ENCODE data around the gene JCHAIN.

The JCHAIN gene

DNA sequence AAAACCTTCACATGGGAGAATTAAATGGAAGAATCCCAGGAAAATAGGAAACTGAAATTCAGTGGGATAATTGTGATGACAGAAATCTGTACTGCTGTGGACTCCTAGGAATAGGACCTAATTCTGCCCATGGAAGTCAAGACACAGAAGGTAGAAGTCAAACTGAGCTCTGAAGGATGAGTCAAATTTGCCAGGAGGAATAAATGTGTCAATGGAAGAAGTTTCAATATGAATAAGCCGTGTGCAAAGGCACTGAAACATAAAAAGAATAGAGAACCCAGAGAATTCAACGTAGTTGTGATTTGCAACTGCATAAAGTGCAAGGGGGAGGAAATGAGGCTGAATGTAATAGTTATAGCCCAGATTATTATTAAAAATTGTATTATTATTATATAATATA, 26.1 kb downstream of the JCHAIN start:
- no peak for DNase-seq (ENCODE audit: low read depth in 2 of 3, low spot score in 1 of 3)

DNA sequence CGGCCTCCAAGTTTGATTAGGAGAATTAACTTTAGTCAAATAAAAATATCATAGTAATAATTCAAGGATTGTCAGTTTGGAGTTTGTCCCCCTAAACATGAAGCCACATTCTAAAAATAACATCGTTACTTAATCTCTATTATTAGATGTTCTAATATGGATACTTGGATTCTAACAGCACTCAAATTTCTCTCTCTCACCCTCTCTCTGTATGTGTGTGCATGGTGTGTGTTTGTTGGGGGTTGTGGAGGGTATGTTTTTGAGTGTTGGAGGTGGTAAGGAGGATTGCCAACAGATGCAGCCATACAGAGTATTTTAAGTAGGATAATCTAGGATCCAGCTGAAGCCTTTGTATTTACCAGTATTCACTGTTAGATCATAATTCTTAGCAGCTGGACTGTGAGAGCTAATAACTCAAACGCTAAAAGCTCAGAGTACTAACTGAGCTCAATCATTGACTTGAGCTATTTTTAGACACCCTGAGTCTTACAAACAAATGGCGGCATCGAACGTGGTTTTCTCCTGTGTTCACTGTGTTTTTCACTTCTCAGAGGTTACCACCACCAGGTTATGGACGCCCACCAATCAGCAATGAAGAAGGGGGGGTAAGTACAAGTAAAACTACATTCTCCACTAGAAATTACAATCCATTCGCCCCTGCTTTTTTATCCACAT, 28.9 kb downstream of the JCHAIN start:
- no peak for DNase-seq (ENCODE audit: low read depth in 2 of 3, low spot score in 1 of 3)

DNA sequence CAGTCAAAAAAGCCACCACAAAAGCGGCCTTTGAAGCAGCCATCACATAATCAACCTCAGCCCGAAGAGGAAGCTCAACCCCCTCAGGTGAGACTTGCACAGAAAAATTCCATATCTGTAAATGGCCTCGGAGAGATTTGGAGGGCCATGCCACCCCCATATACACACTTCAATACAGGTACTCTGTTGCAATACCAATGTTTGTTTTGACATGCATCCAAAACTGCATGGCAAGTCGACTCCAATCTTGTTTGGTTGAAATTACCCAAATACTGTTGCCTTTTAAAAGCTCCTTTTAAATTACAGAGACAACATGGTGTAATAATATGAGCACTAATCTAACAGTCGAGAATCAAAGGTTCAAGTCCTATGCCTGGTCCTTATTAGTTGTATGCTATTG, 31.8 kb downstream of the JCHAIN start:
- no peak for DNase-seq (ENCODE audit: low read depth in 2 of 3, low spot score in 1 of 3)

DNA sequence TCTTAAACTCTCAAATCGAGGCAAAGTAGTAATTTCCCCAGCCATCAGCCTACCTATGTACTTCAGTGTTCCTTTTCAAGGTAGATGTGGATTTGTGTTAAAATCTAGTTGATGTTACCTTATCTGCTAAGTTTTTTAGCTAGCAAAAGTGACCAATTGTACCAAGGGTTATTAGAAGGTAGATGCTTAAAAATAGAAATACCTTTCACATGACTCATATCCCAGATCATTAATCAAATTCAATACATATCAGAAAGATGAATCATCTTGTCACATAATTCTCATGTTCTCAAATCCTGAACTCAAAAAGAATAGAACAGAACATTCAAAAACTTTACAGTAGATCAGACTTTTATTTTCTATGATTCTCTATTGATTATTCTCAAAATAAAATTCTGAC, 34.3 kb downstream of the JCHAIN start:
- DNase-seq (ENCODE audit: low read depth in 2 of 3, low spot score in 1 of 3): no peak

DNA sequence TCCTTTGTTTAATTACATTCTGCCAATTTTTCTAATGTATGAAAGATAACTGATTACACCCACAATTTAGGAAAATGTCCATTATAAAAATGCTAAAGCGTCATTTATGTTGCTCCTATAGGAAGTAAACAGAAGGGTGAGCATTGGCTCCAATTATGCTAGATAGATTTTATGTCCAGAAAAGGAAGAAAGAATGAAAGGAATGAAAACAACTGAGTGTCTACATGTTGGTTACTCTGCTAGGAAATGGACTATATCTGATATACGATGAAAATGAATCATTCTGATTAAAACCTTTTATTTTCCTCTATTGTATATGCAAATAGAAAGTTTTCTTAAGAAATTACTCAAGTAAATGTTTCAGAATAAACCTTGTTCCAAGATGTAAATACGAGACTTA, 36.1 kb downstream of the JCHAIN start:
- no peak for DNase-seq (ENCODE audit: low read depth in 2 of 3, low spot score in 1 of 3)

DNA sequence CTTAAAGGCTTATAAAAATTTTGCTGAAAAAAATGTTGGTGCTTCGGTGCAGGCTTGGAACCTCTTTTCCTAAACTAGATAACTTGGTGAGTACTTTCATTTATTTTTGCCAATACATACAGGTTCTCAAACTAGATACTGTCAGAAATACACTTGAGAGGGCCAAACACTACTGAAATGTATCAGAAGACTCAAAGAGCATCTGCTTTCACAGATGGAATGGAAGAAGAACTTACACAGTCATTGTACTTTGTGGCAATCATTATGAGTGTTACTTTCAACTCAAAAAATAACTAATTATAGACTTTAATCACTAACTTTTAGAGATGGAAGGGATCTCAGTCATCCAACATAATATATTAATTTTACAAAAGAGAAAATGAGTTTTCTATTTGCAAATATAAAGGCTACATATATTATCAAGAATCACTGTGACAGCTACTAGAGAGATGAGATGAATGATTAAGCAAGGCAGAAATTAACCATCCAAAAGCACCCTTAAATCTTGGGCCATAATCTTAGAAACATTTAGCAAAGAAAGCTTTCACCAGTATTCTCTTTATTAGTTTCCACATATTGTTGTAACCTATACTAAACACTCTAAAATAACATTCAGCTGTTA, 36.7 kb downstream of the JCHAIN start:
- DNase-seq (ENCODE audit: low read depth in 2 of 3, low spot score in 1 of 3): no peak

DNA sequence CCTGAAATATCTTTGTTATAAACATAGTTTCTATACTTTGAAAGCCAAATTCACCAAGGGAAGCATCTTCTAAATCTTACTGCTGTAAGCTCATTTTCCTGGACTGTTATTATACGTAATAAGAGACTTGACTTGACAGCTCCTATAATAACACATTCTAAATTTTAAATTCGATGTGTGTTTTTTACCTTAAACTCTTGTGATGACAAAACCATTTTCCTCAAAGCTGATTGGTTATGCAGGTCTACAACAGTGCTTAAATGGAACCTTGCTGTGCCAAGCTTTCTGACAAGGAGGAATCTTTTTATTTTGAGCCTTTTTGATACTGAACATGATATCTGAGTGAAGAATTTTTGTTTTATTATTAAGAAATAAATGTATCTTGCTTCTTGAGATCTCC, 37.9 kb downstream of the JCHAIN start, which contains the start of gene ENAM:
Gene ENAM (plus strand): TSS at position 301 of the 400 bp plus-strand sequence. CDS start 757 bp downstream, outside the sequence.
- no peak for DNase-seq (ENCODE audit: low read depth in 2 of 3, low spot score in 1 of 3)

DNA sequence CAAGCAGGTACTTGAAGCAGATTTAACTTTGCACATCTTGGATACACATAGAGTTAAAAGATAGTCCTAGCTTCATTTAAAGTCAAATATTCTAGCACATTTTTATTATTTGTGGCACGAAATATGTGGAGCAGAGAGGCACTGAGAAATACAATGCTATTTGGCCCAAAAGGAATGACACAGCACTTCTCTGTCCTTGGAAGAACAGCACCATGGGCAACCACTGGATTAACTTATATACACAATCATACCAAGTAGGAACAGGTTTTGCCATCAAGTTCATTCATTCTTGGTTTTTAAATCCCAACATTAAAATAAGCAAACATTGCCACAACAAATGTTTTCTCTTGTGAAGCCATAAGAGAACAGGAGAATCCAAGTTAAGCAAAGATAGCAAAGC, 38.7 kb downstream of the JCHAIN start:
- no peak for DNase-seq (ENCODE audit: low read depth in 2 of 3, low spot score in 1 of 3)

DNA sequence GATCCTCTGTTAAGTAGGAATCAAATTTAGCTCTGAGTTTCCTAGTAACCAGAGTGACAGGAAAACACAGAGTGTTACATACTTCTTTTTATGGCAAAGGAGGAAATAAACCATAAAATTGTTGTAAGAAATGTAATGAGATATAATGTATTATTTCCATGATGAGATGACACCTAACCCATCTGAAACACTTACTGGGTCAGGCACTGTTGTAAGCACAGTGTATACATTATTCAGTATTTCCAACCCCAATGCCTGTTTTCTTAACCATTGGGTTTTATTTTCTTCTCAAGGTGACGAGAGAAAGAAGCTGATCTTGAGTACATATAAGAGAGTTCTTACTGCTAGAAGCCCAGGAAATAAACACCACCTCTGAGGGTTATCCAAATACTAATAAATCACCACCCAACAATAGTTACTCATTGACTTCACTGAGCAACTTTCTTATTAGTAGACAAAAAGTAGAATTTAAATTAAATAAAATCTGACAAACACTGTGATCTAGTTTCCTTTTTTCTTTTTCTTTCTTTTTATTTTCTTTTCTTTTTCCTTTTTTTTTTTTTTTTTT, 42.0 kb downstream of the JCHAIN start:
- DNase-seq (ENCODE audit: low read depth in 2 of 3, low spot score in 1 of 3): no peak

DNA sequence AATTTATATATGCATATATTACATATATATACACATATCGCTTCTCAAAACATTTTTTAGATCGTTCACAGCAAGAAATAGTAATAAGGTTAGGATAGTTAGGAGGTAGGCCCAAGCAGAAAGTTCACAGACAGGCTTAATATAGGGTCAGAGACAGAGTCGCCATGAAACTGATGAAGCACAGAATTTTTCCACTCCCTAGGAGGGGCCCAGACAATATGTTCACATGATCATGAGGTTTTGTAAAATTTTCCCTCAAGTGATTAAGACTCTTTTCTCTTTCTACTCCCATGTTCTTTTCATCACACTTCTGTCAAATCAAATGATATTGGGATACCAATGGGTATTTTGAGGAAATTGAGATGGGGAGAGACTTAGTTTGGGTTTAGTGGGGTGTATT, 43.0 kb downstream of the JCHAIN start:
- DNase-seq (ENCODE audit: low read depth in 2 of 3, low spot score in 1 of 3): no peak

DNA sequence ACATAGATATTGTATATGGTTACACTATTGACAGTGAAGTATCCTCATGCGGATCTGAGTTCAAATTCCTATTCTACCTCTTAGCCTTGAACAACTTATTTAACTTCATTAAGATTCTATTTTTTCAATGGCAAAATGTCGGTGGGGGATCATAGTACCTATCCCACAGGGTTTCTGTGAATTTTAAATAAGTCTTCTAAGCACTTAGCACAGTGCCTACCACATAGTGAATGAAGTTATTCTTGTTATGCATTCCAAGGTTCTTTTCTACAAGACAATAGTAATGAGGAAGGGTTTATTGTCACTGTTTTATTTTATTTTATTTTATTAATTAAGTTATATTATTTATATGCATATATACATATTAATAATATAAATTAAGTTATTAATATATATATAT, 46.5 kb downstream of the JCHAIN start:
- DNase-seq (ENCODE audit: low read depth in 2 of 3, low spot score in 1 of 3): no peak

DNA sequence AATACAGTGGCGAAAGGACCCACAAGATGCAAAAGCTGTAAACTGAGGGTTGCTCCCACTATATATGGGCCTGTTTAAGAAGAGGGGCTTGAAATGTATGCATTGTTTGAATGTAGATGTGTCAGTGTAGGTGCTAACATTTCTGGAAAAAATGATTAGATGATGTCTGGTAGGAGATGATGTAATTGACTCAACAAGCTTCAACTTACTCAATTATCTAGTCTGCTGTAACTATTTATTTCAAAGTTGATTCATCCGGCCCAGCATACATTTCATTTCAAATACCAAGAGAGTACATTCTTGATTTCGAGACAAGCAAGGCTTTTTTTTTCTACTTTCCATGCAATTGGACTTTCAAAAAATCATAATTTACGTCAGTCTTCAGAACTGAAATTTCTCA, 47.0 kb downstream of the JCHAIN start:
- no peak for DNase-seq (ENCODE audit: low read depth in 2 of 3, low spot score in 1 of 3)

DNA sequence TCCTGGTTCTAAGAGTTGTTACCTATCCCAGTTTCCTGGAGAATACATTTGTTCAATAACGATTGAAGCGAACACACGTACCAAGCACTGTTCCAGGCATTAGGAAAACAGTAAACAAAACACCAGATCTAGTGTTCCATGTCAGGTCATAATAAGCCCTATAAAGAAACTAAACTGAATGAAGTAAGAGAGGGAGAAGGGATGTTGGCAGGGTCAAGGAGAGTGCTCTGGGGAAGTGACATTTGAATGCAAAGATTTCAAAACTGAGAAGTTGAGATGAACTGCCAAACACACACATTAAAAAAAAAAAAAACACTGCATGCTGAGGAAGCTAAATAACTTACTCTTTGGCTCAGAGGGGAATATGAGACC, 52.1 kb downstream of the JCHAIN start:
- no peak for DNase-seq (ENCODE audit: low read depth in 2 of 3, low spot score in 1 of 3)

DNA sequence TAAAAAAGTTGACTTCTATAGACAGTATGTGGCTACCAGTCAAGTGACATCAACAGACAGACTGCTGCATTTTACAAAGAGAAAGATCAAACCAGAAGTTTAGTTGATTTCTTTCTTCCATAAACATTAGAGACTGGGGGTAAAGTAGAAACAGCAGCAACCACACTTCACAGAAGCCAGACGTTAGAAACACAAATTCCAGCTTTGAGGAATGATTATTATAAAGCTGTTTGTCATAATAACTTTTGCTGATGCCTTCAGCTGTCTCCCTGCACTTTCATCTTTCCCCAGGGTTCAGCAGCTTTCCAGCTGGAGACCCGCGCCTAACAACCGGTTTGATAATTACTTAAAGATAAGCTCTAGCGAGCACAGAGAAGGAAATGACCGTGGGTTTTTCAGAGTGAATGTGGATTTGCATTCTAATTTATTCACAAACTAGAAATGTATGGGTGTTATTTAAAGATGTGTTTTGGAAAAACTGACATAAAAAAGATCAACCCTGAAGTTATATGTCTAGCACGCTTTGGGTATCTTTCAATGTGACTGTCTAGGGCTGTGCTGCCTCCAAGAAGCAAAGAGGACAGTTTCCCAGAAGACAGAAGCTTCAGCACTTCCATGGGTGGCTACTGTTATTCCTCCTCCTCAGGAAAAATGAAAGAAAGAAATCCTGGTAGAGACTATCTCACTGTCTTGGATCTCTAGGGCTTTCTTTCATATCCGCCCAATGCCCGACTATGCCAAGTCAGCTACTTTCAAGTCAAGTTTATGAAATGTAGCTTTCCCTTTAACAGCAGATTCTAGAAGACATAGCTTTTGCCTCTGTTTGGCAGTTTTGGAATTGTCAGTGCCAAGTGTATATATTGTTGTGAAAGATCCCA, 52.8 kb downstream of the JCHAIN start:
- no peak for DNase-seq (ENCODE audit: low read depth in 2 of 3, low spot score in 1 of 3)

DNA sequence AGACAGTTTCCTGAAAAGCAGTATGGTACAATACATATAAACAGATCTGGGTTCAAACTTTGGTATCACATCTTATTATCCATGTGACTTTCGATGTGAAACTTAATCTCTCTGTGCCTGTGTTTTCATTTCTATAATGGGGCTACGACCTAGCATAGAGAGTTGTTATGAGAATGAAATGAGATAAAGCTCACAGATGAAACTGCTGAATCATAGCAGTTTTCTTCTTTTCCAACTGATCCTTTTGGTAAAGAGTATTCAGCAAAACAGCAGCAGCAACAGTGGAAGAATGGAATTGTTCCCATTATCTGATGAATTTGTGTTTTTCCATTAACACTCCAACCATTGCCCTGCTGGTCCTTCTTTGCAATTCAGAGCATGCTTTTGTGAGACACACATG, 58.0 kb downstream of the JCHAIN start:
- no peak for DNase-seq (ENCODE audit: low read depth in 2 of 3, low spot score in 1 of 3)

DNA sequence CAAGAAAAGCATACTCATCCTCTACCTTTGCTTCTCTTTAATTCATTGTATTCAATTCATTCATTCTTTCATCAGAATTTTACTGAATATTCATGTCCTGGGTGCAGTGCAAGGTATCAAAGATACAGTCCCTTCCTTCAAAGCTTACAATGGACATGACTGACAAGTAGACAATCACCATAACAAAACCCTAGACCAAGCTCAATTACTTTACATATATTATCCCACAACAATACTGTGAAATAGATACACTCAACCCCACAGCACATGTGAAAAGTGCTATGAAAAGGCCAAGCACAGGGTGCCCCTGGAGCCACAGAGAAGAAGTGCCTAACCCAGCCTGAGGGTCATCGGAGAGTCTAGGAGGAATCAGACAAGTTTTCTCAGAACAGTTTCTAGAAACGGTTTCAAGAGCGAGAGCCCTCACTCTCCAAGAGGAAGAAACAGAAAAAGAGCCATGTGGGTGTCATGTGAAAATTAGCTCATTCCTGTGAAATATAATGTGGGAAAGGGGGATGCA, 58.9 kb downstream of the JCHAIN start:
- no peak for DNase-seq (ENCODE audit: low read depth in 2 of 3, low spot score in 1 of 3)

DNA sequence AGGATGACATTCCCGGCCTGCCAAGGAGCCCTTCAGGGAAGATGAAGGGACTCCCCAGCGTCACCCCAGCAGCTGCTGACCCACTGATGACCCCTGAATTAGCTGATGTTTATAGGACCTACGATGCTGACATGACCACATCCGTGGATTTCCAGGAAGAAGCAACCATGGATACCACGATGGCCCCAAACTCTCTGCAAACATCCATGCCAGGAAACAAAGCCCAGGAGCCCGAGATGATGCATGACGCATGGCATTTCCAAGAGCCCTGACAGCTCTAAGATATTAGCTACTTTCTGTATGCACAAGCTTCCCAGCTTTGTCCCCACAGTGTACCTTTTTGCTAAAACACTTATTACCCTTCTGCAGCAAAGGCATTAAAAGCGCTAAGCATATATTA, 59.8 kb downstream of the JCHAIN start:
- DNase-seq (ENCODE audit: low read depth in 2 of 3, low spot score in 1 of 3): no peak

Data from stimulated activated CD4-positive, alpha-beta T cell treated with anti-CD3 and anti-CD28 coated beads, Interleukin-12 subunit alpha, Interleukin-12 subunit beta, amount 100 ng/mL, for 48 hours (primary cell).